ENCODE data around the gene ZFP28. TPM values are rescaled to one million over a fixed set of nuclear protein-coding genes. Genes with fewer than 3 reads are reported as not detected.
A peak's percentile ranks its signal among the peaks of the same experiment; 100 is the strongest.

ZFP28 gene
- total RNA-seq (10 to 100 TPM in 1 of 2 donors, 1 to 10 TPM in 1; 7.0 to 12.9 TPM), polyA plus RNA-seq (1 to 10 TPM; 2.7 to 3.6 TPM)
- long read RNA-seq, donor 1, partial matches to known transcripts, result 0 of 1 reads
- long read RNA-seq, donor 1, other reads (novel, unspliced or antisense), result 0 of 1 reads
- long read RNA-seq, donor 2, partial matches to known transcripts, result 0 of 1 reads
- long read RNA-seq, donor 2, other reads (novel, unspliced or antisense), result 0 of 1 reads
- long read RNA-seq, donor 3, full-length matches to known transcripts, result 2 of 2 reads
- long read RNA-seq, donor 3, partial matches to known transcripts, result 0 of 2 reads
- long read RNA-seq, donor 3, other reads (novel, unspliced or antisense), result 0 of 2 reads
- long read RNA-seq, donor 4, partial matches to known transcripts, result 0 of 1 reads
- long read RNA-seq, donor 4, other reads (novel, unspliced or antisense), result 0 of 1 reads
- long read RNA-seq, donor 5, partial matches to known transcripts, result 0 of 1 reads
- long read RNA-seq, donor 5, other reads (novel, unspliced or antisense), result 0 of 1 reads

DNA sequence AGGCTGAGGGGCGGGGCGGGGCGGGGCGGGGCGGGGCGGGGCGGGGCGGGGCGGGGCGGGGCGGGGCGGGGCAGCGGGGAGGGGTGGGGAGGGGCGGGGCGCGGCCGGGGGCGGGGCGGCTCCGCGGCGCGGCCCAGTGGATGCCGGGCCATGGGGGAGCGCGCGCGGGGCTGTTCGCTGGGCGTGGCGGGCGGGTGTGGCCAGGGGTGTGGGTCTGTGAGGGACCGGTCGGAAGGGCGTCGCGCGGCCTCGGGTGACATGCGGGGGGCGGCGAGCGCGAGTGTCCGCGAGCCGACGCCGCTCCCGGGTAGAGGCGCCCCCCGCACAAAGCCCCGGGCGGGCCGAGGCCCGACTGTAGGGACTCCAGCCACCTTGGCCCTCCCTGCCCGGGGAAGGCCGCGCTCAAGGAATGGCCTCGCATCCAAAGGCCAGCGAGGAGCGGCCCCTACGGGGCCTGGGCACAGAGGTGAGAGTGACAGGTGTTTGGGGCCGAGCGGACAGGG, at the start of gene ZFP28:
TSS of gene ZFP28 (plus strand) at position 188 of the 503 bp plus-strand sequence. CDS start at position 259, 71 bp downstream.
- Histone ChIP-seq H3K4me1 (ENCODE audit: control insufficient read depth in 5 of 5, insufficient read depth in 5 of 5, low read length in 5 of 5) (peaks cover 0 to 8% (median 4%) of the 10 kb centered on the region in 5 donors), H3K9ac (ENCODE audit: insufficient read depth in 1 of 2, low read length in 2 of 2) (peak within 1 kb of the TSS; percentile 50 to 76), H3K27ac (ENCODE audit: low read depth in 1 of 2, low read length in 1 of 2) (peak within 1 kb of the TSS; percentile 90 to 92), H3K27me3 (ENCODE audit: control insufficient read depth in 3 of 3, insufficient read depth in 3 of 3, low read length in 2 of 3) (no peaks in the 10 kb centered on the region), H3K9me3 (ENCODE audit: control insufficient read depth in 4 of 4, insufficient read depth in 3 of 4, low read length in 3 of 4) (peaks cover 0 to 40% (median 20%) of the 10 kb centered on the region in 4 donors), H3K4me3 (peak within 1 kb of the TSS; percentile 70), H3K36me3 (ENCODE audit: control insufficient read depth in 4 of 4, insufficient read depth in 4 of 4, low read length in 4 of 4) (peaks cover 2 to 37% (median 22%) of the 10 kb centered on the region in 4 donors)
- TF ChIP-seq CTCF (IDR thresholded peaks at IDR 0.05; ENCODE audit: control extremely low read depth, extremely low read depth), result no peak
- ATAC-seq (ENCODE audit: insufficient read depth, low FRiP score) (peak; percentile 86), DNase-seq (no peak)
- 0 to 1% methylated on average over 33 to 56 of the region's 65 CpGs for WGBS, 2 donors

DNA sequence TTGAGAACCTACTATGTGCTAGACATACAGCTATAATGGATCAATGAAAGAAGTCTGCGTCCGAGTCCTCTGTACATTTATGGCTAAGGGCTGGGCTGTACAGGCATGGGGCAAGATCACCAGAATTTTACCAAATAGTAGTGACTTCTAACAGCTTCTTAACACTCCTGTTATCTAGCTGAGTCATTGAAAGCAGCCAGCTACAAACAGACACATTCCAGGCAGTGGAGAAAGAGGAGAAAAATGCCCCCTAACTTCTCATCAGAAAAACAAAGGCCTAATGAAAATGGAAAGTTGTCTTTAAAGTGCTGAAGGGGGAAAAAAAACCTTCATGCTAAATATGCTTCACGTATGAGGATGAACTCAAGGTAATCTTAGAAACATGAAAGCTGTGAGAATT, 47.3 kb upstream of the ZFP28 start:
- no peak for DNase-seq
- no peak for TF ChIP-seq CTCF (IDR thresholded peaks at IDR 0.05; ENCODE audit: control extremely low read depth, extremely low read depth)
- no peak overlapping the region for H3K4me3 ChIP-seq
- H3K27ac ChIP-seq (ENCODE audit: low read depth in 1 of 2, low read length in 1 of 2), result no peak overlapping the region
- H3K4me1 ChIP-seq (ENCODE audit: control insufficient read depth in 5 of 5, insufficient read depth in 5 of 5, low read length in 5 of 5), result peaks cover 0 to 15% (median 0%) of the 10 kb centered on the region in 5 donors
- H3K9ac ChIP-seq (ENCODE audit: insufficient read depth in 1 of 2, low read length in 2 of 2), result no peak overlapping the region
- no peak for ATAC-seq (ENCODE audit: insufficient read depth, low FRiP score)
- 87 to 91% methylated on average over 3 of the region's 3 CpGs for WGBS, 2 donors
- H3K9me3 ChIP-seq (ENCODE audit: control insufficient read depth in 4 of 4, insufficient read depth in 3 of 4, low read length in 3 of 4), result peaks cover 0 to 33% (median 16%) of the 10 kb centered on the region in 4 donors
- H3K27me3 ChIP-seq (ENCODE audit: control insufficient read depth in 3 of 3, insufficient read depth in 3 of 3, low read length in 2 of 3), result no peaks in the 10 kb centered on the region
- peaks cover 3 to 17% (median 15%) of the 10 kb centered on the region in 4 donors for H3K36me3 ChIP-seq (ENCODE audit: control insufficient read depth in 4 of 4, insufficient read depth in 4 of 4, low read length in 4 of 4)

DNA sequence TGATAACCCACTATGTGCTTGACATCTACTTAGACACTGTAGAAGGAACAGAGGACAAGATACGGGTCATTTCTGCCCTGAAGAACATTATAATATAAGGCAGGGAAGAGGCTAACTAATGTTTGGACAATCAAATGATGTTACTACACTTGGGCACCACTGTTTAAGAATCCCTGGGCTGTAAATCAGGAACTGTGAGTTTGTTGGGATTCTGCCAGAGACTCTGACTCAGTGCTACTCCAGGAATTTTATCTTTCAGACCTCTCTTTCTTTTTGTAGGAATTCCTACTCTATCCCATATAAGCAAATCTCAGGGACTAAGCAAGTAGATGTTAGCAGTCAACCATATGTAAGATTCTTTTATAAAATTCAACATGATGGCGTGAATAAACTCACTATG, 34.2 kb upstream of the ZFP28 start:
- H3K27me3 ChIP-seq (ENCODE audit: control insufficient read depth in 3 of 3, insufficient read depth in 3 of 3, low read length in 2 of 3), result no peaks in the 10 kb centered on the region
- DNase-seq, result no peak
- peaks cover 0 to 10% (median 7%) of the 10 kb centered on the region in 5 donors for H3K4me1 ChIP-seq (ENCODE audit: control insufficient read depth in 5 of 5, insufficient read depth in 5 of 5, low read length in 5 of 5)
- H3K36me3 ChIP-seq (ENCODE audit: control insufficient read depth in 4 of 4, insufficient read depth in 4 of 4, low read length in 4 of 4), result peaks cover 0 to 2% (median 0%) of the 10 kb centered on the region in 4 donors
- WGBS, 2 donors, result 95 to 97% methylated on average over 2 of the region's 2 CpGs
- ATAC-seq (ENCODE audit: insufficient read depth, low FRiP score), result no peak
- peaks cover 0 to 28% (median 0%) of the 10 kb centered on the region in 4 donors for H3K9me3 ChIP-seq (ENCODE audit: control insufficient read depth in 4 of 4, insufficient read depth in 3 of 4, low read length in 3 of 4)
- no peak overlapping the region for H3K27ac ChIP-seq (ENCODE audit: low read depth in 1 of 2, low read length in 1 of 2)
- TF ChIP-seq CTCF (IDR thresholded peaks at IDR 0.05; ENCODE audit: control extremely low read depth, extremely low read depth), result no peak
- no peak overlapping the region for H3K9ac ChIP-seq (ENCODE audit: insufficient read depth in 1 of 2, low read length in 2 of 2)
- no peak overlapping the region for H3K4me3 ChIP-seq

Data from lung (tissue), 16 donors.